Measurements from ENCODE around the gene SLFN11. TPM values are rescaled to one million over a fixed set of nuclear protein-coding genes. Genes with fewer than 3 reads are reported as not detected.
"Not testable (repeated sequence)": the region's sequence is repeated elsewhere in the genome, so short reads cannot be mapped to it uniquely, and the experiment has no call there.

The SLFN11 gene
- total RNA-seq, 2 donors from 2014 or later: 3.7 to 7.7 TPM

DNA sequence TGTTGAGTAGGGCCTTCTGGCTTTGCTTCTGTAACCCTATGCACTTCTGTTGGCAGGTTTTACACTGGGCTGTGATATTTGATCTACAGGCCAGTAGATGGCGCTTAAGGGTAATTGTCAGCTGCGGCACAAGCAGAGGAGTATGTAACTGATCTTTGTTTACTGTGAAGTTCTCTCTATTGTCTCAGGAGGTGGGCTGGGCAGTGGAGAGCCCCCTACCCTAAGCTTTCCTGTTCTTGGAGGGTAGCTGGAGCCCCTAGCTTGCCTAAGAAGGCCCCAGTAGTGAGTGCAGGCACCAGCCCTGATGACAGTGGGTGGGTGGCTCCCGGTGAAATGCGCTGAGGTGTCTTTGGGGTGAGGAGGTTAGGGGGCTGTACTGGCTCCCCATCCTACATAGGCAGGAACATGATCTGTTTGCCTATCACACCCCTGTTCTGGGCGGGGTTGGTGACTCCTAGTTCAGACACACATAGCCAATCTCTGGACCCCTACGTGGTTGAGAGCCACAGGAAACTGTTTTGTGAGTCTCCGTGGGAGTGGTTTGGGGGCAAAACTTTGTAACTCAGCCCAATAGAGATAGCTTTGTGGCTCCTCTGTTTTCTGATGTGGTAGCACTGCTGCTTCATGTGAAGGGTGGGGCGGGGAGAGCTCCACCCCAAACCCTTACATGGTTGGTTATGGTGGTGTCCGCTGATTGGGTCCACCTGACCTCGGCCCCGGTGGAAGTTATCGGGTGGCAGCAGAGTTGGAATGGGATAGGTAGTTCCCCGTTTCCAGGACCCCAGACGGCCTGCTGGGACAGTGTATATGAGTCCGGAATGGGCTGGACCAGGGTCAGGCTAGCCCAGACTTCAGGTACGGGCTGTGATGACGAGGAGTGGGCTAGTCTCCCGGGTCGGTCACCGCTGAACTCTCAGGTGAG lies 60.4 kb downstream of the SLFN11 start:
- intact Hi-C loops (cut with DNase I, micrococcal nuclease): loop anchor here (2.0 to 10.0 kb wide), 3 partner anchors 219 to 432 kb away; partner anchors contain the start of gene SLFN12L (in 1 of the 2)
- ATAC-seq: peak; percentile 87
- DNase-seq: peak; percentile 36 to 45

GRCh38 chr17:35312346-35312745 lies 61.1 kb downstream of the SLFN11 start:
- intact Hi-C loops (cut with DNase I, micrococcal nuclease): loop anchor here (2.0 to 10.0 kb wide), 3 partner anchors 220 to 432 kb away; partner anchors contain the start of gene SLFN12L (in 1 of the 2)
- ATAC-seq (no peak), DNase-seq (no peak)

GRCh38 chr17:35309345-35309744 lies 64.1 kb downstream of the SLFN11 start:
- intact Hi-C loops (cut with DNase I, micrococcal nuclease); DNase-seq; ATAC-seq: not testable (repeated sequence)

Other genes with a start within 250 kb of the SLFN11 start
- gene NLE1, start 231.3 kb downstream of the SLFN11 start, total RNA-seq: 10 to 100 TPM in 1 of 2 donors, 1 to 10 TPM in 1; 7.8 to 10.5 TPM
- gene UNC45B, start 225.8 kb downstream of the SLFN11 start, total RNA-seq: not detected
- gene SLC35G3, start 179.2 kb downstream of the SLFN11 start, total RNA-seq: not detected
- 10 to 100 TPM in 1 of 2 donors, 1 to 10 TPM in 1; 7.7 to 12.8 TPM for gene SLFN5, start 130.5 kb downstream of the SLFN11 start, total RNA-seq
- gene SLFN12, start 58.9 kb upstream of the SLFN11 start, total RNA-seq: 1 to 10 TPM; 2.8 to 3.8 TPM
- 10 to 100 TPM in 1 of 2 donors, 1 to 10 TPM in 1; 8.6 to 12.5 TPM for gene SLFN13, start 75.1 kb upstream of the SLFN11 start, total RNA-seq
- 1 to 10 TPM; 1.3 to 2.0 TPM for gene SLFN12L, start 164.1 kb upstream of the SLFN11 start, total RNA-seq
- gene SLFN14, start 187.2 kb upstream of the SLFN11 start, total RNA-seq: not detected
- gene PEX12, start 204.9 kb upstream of the SLFN11 start, total RNA-seq: 1 to 10 TPM; 2.8 to 4.7 TPM
- 100 to 1,000 TPM; 154 to 190 TPM for gene AP2B1, start 213.7 kb upstream of the SLFN11 start, total RNA-seq